ENCODE measurements around the gene ZNF581.

ZNF581 gene

GRCh38 chr19:55621673-55622231 lies 21.7 kb upstream of the ZNF581 start:
- TF ChIP-seq, protein P1, sequence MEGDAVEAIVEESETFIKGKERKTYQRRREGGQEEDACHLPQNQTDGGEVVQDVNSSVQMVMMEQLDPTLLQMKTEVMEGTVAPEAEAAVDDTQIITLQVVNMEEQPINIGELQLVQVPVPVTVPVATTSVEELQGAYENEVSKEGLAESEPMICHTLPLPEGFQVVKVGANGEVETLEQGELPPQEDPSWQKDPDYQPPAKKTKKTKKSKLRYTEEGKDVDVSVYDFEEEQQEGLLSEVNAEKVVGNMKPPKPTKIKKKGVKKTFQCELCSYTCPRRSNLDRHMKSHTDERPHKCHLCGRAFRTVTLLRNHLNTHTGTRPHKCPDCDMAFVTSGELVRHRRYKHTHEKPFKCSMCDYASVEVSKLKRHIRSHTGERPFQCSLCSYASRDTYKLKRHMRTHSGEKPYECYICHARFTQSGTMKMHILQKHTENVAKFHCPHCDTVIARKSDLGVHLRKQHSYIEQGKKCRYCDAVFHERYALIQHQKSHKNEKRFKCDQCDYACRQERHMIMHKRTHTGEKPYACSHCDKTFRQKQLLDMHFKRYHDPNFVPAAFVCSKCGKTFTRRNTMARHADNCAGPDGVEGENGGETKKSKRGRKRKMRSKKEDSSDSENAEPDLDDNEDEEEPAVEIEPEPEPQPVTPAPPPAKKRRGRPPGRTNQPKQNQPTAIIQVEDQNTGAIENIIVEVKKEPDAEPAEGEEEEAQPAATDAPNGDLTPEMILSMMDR (IDR thresholded peaks at IDR 0.05; ENCODE audit: insufficient read depth, low read depth, low read length, missing control alignments) = no peak
- no peak for DNase-seq (ENCODE audit: low read depth)
- H3K4me3 ChIP-seq (ENCODE audit: low read depth, low read length) = no peak overlapping the region

DNA sequence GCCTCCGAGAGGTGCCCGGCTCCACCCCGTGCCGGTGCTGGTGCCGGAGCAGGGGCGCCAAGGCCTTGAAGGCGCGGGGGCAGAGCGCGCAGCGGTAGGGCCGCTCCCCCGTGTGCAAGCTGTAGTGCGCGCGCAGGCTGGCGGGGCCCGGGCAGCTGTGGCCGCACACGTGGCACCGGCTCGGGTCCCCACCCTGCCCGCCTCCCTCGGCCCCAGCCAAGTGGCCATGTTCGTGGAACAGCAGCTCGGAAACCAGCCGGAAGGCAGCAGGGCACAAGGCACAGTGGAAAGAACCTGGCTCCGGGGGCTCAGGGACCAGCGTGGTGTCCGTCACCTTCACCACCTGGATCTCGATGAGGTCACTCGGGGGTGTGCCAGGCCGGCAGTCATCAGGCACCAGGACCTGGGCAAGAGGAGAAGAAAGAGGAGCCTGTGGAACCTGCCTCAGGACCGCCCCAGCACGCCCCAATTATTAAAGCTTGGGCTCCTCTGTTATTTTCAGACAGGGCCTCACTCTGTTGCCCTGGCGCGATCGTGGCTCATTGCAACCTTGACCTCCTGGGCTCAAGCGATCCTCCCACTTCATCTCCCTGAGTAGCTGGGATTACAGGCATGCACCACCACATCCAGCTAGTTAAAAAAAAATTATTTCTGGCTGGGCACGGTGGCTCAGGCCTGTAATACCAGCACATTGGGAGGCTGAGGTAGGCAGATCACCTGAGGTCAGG lies 21.0 kb upstream of the ZNF581 start:
- no peak overlapping the region for H3K4me3 ChIP-seq (ENCODE audit: low read depth, low read length)
- DNase-seq (ENCODE audit: low read depth) = no peak
- TF ChIP-seq, protein P1 (IDR thresholded peaks at IDR 0.05; ENCODE audit: insufficient read depth, low read depth, low read length, missing control alignments) = no peak

GRCh38 chr19:55623130-55623529 lies 20.3 kb upstream of the ZNF581 start:
- no peak for DNase-seq (ENCODE audit: low read depth)
- TF ChIP-seq, protein P1 (IDR thresholded peaks at IDR 0.05; ENCODE audit: insufficient read depth, low read depth, low read length, missing control alignments) = no peak
- no peak overlapping the region for H3K4me3 ChIP-seq (ENCODE audit: low read depth, low read length)

GRCh38 chr19:55623561-55623960 lies 19.9 kb upstream of the ZNF581 start:
- no peak for DNase-seq (ENCODE audit: low read depth)
- no peak overlapping the region for H3K4me3 ChIP-seq (ENCODE audit: low read depth, low read length)
- TF ChIP-seq, protein P1 (IDR thresholded peaks at IDR 0.05; ENCODE audit: insufficient read depth, low read depth, low read length, missing control alignments) = no peak

DNA sequence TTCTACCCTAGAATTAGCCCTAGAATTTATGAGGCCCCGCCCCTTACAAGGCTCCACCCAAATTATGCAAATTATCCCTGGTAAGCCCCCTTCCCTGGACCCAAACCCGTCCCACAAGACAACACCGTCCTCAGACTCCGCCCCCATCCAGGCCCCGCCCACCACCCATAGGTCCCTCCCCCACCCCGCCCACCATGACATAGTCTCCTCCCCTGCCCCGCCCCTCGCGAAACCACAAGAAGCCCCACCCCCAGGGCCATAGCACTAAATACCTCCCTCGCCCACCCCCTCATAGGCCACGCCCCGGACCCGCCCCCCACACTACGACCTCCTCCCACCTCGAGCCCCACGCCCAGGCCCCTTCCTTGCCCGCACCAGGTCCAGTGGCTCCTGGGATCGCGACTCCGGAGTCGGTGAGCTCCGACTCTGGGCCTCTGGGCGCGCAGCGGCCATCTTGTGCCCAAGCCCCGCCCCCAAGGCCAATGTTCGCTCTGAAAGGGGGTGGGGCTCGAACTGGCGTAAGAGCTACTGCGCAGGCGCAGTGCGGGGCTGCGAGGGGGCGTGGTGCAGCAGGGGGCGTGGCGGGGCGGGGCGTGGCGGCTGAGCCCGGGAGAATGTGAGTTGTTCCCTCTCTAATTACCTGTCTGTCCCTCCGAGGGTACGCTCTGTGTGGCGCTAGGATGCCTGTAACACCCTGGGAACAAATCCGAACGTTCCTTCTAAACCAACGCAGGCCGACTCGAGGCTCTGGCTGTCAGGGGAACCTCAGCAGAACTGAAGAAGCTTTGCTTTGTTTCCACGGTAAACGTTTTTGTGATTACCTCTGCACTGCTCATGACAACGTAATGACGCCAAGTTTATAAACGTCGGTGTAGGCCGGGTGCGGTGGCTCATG lies 19.1 kb upstream of the ZNF581 start, which contains the start of gene ZNF784:
TSS of gene ZNF784 (minus strand) at position 458 of the 895 bp plus-strand sequence. CDS start at position 453, 5 bp downstream.
- TF ChIP-seq, protein P1 (IDR thresholded peaks at IDR 0.05; ENCODE audit: insufficient read depth, low read depth, low read length, missing control alignments) = no peak
- peak within 1 kb of the TSS; percentile 67 for H3K4me3 ChIP-seq (ENCODE audit: low read depth, low read length)
- DNase-seq (ENCODE audit: low read depth) = peak; percentile 96

DNA sequence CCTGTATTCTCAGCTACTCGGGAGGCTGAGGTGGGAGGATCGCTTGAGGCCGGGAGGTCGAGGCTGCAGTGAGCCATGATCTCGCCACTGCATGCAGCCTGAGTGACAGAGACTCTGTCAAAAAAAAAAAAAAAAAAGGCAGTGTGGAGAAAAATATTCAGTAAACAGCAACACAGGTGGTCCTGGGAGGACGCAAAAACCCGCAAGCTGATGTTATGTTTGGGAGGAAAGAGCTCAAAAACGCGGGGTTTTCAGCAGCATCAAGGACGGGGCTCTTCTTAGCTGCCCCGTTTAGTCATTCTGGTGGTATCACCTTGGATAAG lies 18.5 kb upstream of the ZNF581 start:
- H3K4me3 ChIP-seq (ENCODE audit: low read depth, low read length) = peak overlapping the region; percentile 67
- DNase-seq (ENCODE audit: low read depth) = no peak
- TF ChIP-seq, protein P1 (IDR thresholded peaks at IDR 0.05; ENCODE audit: insufficient read depth, low read depth, low read length, missing control alignments) = no peak

Measured in GM12865 (cell line).